GM12878 (cell line): ENCODE results near the gene SUMF1. TPM values are rescaled to one million over a fixed set of nuclear protein-coding genes. Genes with fewer than 3 reads are reported as not detected.

ENCODE experiments used
- BHLHE40 ChIP-seq, 2 experiments: fragments of 450-650 bp in 1 of 2; IDR thresholded peaks; 2 replicates each; pipeline ENCODE4 v1.6.1; 2011 to 2017; ENCODE audit warnings: low read depth in 2 of 2, borderline replicate concordance in 1 of 2, improper control_type of control experiment in 1 of 2, low read length in 1 of 2, mild to moderate bottlenecking in 1 of 2
- BMI1 ChIP-seq: fragments of 450-650 bp; IDR thresholded peaks from 2 replicates; pipeline ENCODE4 v1.6.1; 2016; ENCODE audit warnings: mild to moderate bottlenecking, moderate library complexity, borderline replicate concordance
- CEBPB ChIP-seq, 2 experiments: fragments of 150-350 bp in 1 of 2; IDR thresholded peaks; 2 replicates each; pipeline ENCODE4 v1.6.1; 2012 to 2014; ENCODE audit warnings: low read depth in 2 of 2, low read length in 2 of 2, borderline replicate concordance in 1 of 2, inconsistent platforms in 1 of 2
- CHD1 ChIP-seq: IDR thresholded peaks from 2 replicates; pipeline ENCODE4 v1.6.1; 2012; ENCODE audit warnings: low read depth, low read length, improper control_type of control experiment
- CREB1 ChIP-seq: IDR thresholded peaks from 2 replicates; pipeline ENCODE4 v1.6.1; 2012; ENCODE audit warnings: low read depth, mild to moderate bottlenecking, inconsistent platforms
- EED ChIP-seq: sonication (generic); IDR thresholded peaks from 2 replicates; pipeline ENCODE4 v1.6.1; 2016; ENCODE audit warnings: antibody characterized with exemption, low read depth
- EP300 ChIP-seq, 2 experiments: fragments of 150-350 bp in 1 of 2; IDR thresholded peaks; 2 replicates each; pipeline ENCODE4 v1.6.1; 2011 to 2012; ENCODE audit warnings: low read depth in 2 of 2, low read length in 2 of 2, borderline replicate concordance in 1 of 2, improper control_type of control experiment in 1 of 2, inconsistent platforms in 1 of 2; ENCODE audit not compliant: control insufficient read depth in 1 of 2
- FOS ChIP-seq: IDR thresholded peaks from 3 replicates; pipeline ENCODE4 v1.6.1; 2011; ENCODE audit warnings: borderline replicate concordance; ENCODE audit not compliant: insufficient read length; ENCODE audit errors: extremely low read depth
- MXI1 ChIP-seq: fragments of 150-350 bp; IDR thresholded peaks from 2 replicates; pipeline ENCODE4 v1.6.1; 2011; ENCODE audit warnings: low read depth, mild to moderate bottlenecking, inconsistent platforms, low read length, improper control_type of control experiment
- MYC ChIP-seq: IDR thresholded peaks from 2 replicates; pipeline ENCODE4 v1.6.1; 2011; ENCODE audit warnings: mild to moderate bottlenecking, low read length, moderate library complexity, inconsistent platforms; ENCODE audit not compliant: insufficient read depth, insufficient replicate concordance, insufficient read length, severe bottlenecking
- NR2C1 ChIP-seq: fragments of 450-650 bp; IDR thresholded peaks from 2 replicates; pipeline ENCODE4 v1.6.1; 2017; ENCODE audit warnings: antibody characterized with exemption, mild to moderate bottlenecking, moderate library complexity
- POU2F2 ChIP-seq: IDR thresholded peaks from 3 replicates; pipeline ENCODE4 v1.6.1; 2011; ENCODE audit warnings: low read depth, mild to moderate bottlenecking, low read length, borderline replicate concordance
- RFX5 ChIP-seq: IDR thresholded peaks from 2 replicates; pipeline ENCODE4 v1.6.1; 2011; ENCODE audit warnings: low read depth, low read length, improper control_type of control experiment
- SUZ12 ChIP-seq: fragments of 200-600 bp; sonication (generic); IDR thresholded peaks from one replicate; pipeline ENCODE4 v1.6.1; 2018; ENCODE audit warnings: antibody characterized with exemption, mild to moderate bottlenecking; ENCODE audit not compliant: unreplicated experiment
- TCF3 ChIP-seq: IDR thresholded peaks from 2 replicates; pipeline ENCODE4 v1.6.1; 2012; ENCODE audit warnings: low read depth, mild to moderate bottlenecking, low read length, borderline replicate concordance; ENCODE audit not compliant: insufficient read depth
- polyA plus RNA-seq, 11 experiments: library from polyadenylated mRNA; depleted of rRNA in 4 of 11; unstranded in 6 of 11; stranded (reverse) in 5 of 11; fragments of >200 nt; fragmentation: Nextera tagmentation in 4 of 11; fragmentation: Illumina TruSeq in 1 of 11; extraction: Ambion mirVana in 4 of 11; extraction: Trizol in 1 of 11; gene quantifications; 1 replicate in 1 of 11; 2 replicates in 10 of 11; pipeline versions ENCODE4 v1.2.1 to v1.2.3, GENCODE V29; 2011 to 2016; ENCODE audit warnings: inconsistent platforms in 2 of 11, missing spikeins in 2 of 11, low read depth in 1 of 11
- total RNA-seq, 4 experiments: library from RNA; depleted of rRNA in 3 of 4; stranded (reverse); fragments of >200 nt in 3 of 4; fragmentation: Illumina TruSeq in 1 of 4; extraction: Trizol in 1 of 4; gene quantifications; 2 replicates each; pipeline versions ENCODE4 v1.2.1 to v1.2.3, GENCODE V29; 2013 to 2021
- TF ChIP-seq, protein P1 (sequence below): IDR thresholded peaks from 2 replicates; pipeline ENCODE4 v1.6.1; 2012; ENCODE audit warnings: low read depth, low read length, improper control_type of control experiment
- TF ChIP-seq, protein P2 (sequence below): fragments of 450-650 bp; IDR thresholded peaks from 2 replicates; pipeline ENCODE4 v1.6.1; 2017; ENCODE audit warnings: mild to moderate bottlenecking, moderate library complexity
- TF ChIP-seq, protein P3 (sequence below): IDR thresholded peaks from 2 replicates; pipeline ENCODE4 v1.6.1; 2012; ENCODE audit warnings: mild to moderate bottlenecking, low read depth, low read length

SUMF1 gene
- total and polyA plus RNA-seq, 10 of the 15 experiments (the other 5 are each of a cell fraction or from before 2014, with no cell fraction given): 3.2 to 14.3 (median 8.5) TPM

DNA sequence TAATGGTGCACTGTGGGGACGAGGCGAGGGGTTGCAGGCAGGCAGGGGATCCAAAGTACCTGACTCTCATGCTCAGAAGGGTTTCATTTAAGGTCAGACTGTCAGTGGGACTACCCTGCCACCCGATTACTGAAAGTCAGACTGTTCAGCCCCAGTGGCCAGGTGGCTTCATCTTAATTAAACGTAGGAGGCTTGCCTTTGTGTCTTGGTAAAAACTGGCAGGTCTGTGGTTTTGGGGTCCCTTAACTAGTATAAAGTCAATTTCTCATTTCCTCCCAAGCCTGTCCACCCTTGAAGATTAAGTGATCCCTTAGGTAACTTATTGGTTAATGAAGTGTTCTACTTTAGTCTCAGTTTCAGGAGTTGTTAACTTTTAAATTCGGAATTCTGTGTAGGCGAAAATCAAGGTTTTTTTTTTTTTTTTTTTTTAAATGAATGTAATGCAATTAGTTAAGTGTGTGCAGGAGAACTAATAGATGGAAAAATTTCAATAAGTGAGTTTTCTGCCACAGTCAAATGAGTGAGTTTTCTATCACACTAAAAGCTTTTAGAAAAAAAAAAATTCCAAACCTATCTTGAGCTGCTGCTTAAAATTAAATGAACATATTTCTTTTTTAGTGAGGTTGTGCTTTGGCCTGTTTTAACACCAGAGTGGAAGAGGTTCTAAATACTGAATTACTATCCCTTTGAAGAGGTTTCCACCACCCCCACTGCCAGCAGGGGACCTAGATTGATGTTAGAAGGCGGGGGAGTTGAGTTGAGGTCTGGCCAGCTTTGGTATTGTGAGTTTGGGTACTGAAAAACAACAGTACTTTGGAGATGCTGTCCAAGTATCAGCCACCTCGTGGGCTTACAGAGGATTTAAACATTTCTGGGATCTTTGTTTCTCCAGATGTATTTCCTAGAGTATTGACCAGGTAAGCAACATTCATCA lies 41.2 kb upstream of the SUMF1 start (continued):
- no peak for TF ChIP-seq FOS
- peak; percentile 76; the same call in 1 of the 3 replicates for TF ChIP-seq POU2F2
- no peak for TF ChIP-seq SUZ12
- TF ChIP-seq, protein P1, sequence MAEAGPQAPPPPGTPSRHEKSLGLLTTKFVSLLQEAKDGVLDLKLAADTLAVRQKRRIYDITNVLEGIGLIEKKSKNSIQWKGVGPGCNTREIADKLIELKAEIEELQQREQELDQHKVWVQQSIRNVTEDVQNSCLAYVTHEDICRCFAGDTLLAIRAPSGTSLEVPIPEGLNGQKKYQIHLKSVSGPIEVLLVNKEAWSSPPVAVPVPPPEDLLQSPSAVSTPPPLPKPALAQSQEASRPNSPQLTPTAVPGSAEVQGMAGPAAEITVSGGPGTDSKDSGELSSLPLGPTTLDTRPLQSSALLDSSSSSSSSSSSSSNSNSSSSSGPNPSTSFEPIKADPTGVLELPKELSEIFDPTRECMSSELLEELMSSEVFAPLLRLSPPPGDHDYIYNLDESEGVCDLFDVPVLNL: no peak
- peak; percentile 90 for TF ChIP-seq BMI1
- peak; percentile 64; the same call in 1 of the 2 replicates for TF ChIP-seq MXI1
- TF ChIP-seq CHD1: no peak
- TF ChIP-seq BHLHE40 (IDR thresholded peaks at IDR 0.05; ENCODE audit: borderline replicate concordance in 1 of 2, low read depth in 2 of 2, low read length in 1 of 2): peak; percentile 82 to 84
- TF ChIP-seq CEBPB (IDR thresholded peaks at IDR 0.05; ENCODE audit: borderline replicate concordance in 1 of 2, low read depth in 2 of 2, low read length in 2 of 2): 0 out of 4 replicates have a peak, but pooled peaks of 1 of the 2 experiments have one; percentile 25
- no peak for TF ChIP-seq MYC
- TF ChIP-seq, protein P2, sequence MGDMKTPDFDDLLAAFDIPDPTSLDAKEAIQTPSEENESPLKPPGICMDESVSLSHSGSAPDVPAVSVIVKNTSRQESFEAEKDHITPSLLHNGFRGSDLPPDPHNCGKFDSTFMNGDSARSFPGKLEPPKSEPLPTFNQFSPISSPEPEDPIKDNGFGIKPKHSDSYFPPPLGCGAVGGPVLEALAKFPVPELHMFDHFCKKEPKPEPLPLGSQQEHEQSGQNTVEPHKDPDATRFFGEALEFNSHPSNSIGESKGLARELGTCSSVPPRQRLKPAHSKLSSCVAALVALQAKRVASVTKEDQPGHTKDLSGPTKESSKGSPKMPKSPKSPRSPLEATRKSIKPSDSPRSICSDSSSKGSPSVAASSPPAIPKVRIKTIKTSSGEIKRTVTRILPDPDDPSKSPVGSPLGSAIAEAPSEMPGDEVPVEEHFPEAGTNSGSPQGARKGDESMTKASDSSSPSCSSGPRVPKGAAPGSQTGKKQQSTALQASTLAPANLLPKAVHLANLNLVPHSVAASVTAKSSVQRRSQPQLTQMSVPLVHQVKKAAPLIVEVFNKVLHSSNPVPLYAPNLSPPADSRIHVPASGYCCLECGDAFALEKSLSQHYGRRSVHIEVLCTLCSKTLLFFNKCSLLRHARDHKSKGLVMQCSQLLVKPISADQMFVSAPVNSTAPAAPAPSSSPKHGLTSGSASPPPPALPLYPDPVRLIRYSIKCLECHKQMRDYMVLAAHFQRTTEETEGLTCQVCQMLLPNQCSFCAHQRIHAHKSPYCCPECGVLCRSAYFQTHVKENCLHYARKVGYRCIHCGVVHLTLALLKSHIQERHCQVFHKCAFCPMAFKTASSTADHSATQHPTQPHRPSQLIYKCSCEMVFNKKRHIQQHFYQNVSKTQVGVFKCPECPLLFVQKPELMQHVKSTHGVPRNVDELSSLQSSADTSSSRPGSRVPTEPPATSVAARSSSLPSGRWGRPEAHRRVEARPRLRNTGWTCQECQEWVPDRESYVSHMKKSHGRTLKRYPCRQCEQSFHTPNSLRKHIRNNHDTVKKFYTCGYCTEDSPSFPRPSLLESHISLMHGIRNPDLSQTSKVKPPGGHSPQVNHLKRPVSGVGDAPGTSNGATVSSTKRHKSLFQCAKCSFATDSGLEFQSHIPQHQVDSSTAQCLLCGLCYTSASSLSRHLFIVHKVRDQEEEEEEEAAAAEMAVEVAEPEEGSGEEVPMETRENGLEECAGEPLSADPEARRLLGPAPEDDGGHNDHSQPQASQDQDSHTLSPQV: no peak
- TF ChIP-seq EED: peak; percentile 72
- peak; percentile 14; the same call in 1 of the 2 replicates for TF ChIP-seq CREB1
- TF ChIP-seq NR2C1: no peak
- TF ChIP-seq, protein P3, sequence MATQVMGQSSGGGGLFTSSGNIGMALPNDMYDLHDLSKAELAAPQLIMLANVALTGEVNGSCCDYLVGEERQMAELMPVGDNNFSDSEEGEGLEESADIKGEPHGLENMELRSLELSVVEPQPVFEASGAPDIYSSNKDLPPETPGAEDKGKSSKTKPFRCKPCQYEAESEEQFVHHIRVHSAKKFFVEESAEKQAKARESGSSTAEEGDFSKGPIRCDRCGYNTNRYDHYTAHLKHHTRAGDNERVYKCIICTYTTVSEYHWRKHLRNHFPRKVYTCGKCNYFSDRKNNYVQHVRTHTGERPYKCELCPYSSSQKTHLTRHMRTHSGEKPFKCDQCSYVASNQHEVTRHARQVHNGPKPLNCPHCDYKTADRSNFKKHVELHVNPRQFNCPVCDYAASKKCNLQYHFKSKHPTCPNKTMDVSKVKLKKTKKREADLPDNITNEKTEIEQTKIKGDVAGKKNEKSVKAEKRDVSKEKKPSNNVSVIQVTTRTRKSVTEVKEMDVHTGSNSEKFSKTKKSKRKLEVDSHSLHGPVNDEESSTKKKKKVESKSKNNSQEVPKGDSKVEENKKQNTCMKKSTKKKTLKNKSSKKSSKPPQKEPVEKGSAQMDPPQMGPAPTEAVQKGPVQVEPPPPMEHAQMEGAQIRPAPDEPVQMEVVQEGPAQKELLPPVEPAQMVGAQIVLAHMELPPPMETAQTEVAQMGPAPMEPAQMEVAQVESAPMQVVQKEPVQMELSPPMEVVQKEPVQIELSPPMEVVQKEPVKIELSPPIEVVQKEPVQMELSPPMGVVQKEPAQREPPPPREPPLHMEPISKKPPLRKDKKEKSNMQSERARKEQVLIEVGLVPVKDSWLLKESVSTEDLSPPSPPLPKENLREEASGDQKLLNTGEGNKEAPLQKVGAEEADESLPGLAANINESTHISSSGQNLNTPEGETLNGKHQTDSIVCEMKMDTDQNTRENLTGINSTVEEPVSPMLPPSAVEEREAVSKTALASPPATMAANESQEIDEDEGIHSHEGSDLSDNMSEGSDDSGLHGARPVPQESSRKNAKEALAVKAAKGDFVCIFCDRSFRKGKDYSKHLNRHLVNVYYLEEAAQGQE: no peak
- no peak for TF ChIP-seq RFX5
- peak; percentile 94 to 96 for TF ChIP-seq EP300 (IDR thresholded peaks at IDR 0.05; ENCODE audit: borderline replicate concordance in 1 of 2, control insufficient read depth in 1 of 2, low read depth in 2 of 2, low read length in 2 of 2)
- TF ChIP-seq TCF3: peak; percentile 84
